ENCODE results near the gene KIF3A.

DNA sequence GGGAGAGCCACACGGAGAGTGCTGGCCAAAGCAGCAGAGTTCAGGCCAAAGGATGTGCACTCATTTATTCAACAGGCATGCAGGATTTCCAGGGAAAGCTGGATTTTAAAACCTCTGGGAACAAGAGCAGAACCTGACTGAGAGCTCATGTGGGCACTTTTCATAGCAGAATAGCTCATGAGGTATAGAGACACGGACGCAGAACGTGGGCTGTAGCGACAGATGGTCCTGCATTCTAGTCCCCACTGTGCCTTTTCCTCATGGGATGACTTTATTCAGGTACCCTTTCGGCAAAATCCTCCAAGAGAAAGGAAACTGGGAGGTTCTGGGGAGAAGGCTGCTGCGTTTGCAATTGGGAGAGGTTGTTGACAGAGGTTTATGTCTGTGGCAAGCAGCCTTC lies 58.2 kb downstream of the KIF3A start:
- TF ChIP-seq ZNF404 (tag by site-specific recombination; IDR thresholded peaks at IDR 0.05) (no peak), ZNF2 (tag by site-specific recombination; IDR thresholded peaks at IDR 0.05) (no peak), AEBP2 (tag by site-specific recombination; IDR thresholded peaks at IDR 0.05; ENCODE audit: borderline replicate concordance) (no peak), REST (tag by site-specific recombination; IDR thresholded peaks at IDR 0.05) (no peak), ZNF785 (tag by site-specific recombination; IDR thresholded peaks at IDR 0.05) (no peak), ZNF558 (tag by site-specific recombination; IDR thresholded peaks at IDR 0.05) (no peak), ZNF174 (tag by site-specific recombination; IDR thresholded peaks at IDR 0.05) (no peak), SALL2 (tag by site-specific recombination; IDR thresholded peaks at IDR 0.05; ENCODE audit: borderline replicate concordance) (no peak), ZBTB8A (tag by site-specific recombination; IDR thresholded peaks at IDR 0.05) (no peak), WT1 (tag by site-specific recombination; IDR thresholded peaks at IDR 0.05) (no peak), ZNF18 (tag by site-specific recombination; IDR thresholded peaks at IDR 0.05) (no peak)
- TF ChIP-seq, protein P1, sequence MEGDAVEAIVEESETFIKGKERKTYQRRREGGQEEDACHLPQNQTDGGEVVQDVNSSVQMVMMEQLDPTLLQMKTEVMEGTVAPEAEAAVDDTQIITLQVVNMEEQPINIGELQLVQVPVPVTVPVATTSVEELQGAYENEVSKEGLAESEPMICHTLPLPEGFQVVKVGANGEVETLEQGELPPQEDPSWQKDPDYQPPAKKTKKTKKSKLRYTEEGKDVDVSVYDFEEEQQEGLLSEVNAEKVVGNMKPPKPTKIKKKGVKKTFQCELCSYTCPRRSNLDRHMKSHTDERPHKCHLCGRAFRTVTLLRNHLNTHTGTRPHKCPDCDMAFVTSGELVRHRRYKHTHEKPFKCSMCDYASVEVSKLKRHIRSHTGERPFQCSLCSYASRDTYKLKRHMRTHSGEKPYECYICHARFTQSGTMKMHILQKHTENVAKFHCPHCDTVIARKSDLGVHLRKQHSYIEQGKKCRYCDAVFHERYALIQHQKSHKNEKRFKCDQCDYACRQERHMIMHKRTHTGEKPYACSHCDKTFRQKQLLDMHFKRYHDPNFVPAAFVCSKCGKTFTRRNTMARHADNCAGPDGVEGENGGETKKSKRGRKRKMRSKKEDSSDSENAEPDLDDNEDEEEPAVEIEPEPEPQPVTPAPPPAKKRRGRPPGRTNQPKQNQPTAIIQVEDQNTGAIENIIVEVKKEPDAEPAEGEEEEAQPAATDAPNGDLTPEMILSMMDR (tag by site-specific recombination; IDR thresholded peaks at IDR 0.05), result no peak
- TF ChIP-seq, protein P2, sequence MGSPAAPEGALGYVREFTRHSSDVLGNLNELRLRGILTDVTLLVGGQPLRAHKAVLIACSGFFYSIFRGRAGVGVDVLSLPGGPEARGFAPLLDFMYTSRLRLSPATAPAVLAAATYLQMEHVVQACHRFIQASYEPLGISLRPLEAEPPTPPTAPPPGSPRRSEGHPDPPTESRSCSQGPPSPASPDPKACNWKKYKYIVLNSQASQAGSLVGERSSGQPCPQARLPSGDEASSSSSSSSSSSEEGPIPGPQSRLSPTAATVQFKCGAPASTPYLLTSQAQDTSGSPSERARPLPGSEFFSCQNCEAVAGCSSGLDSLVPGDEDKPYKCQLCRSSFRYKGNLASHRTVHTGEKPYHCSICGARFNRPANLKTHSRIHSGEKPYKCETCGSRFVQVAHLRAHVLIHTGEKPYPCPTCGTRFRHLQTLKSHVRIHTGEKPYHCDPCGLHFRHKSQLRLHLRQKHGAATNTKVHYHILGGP (tag by site-specific recombination; IDR thresholded peaks at IDR 0.05), result no peak
- TF ChIP-seq, protein P3, sequence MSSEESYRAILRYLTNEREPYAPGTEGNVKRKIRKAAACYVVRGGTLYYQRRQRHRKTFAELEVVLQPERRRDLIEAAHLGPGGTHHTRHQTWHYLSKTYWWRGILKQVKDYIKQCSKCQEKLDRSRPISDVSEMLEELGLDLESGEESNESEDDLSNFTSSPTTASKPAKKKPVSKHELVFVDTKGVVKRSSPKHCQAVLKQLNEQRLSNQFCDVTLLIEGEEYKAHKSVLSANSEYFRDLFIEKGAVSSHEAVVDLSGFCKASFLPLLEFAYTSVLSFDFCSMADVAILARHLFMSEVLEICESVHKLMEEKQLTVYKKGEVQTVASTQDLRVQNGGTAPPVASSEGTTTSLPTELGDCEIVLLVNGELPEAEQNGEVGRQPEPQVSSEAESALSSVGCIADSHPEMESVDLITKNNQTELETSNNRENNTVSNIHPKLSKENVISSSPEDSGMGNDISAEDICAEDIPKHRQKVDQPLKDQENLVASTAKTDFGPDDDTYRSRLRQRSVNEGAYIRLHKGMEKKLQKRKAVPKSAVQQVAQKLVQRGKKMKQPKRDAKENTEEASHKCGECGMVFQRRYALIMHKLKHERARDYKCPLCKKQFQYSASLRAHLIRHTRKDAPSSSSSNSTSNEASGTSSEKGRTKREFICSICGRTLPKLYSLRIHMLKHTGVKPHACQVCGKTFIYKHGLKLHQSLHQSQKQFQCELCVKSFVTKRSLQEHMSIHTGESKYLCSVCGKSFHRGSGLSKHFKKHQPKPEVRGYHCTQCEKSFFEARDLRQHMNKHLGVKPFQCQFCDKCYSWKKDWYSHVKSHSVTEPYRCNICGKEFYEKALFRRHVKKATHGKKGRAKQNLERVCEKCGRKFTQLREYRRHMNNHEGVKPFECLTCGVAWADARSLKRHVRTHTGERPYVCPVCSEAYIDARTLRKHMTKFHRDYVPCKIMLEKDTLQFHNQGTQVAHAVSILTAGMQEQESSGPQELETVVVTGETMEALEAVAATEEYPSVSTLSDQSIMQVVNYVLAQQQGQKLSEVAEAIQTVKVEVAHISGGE (tag by site-specific recombination; conservative IDR thresholded peaks at IDR 0.05; ENCODE audit: low read depth), result no peak

Measured in HEK293 (cell line).